ENCODE data around the gene BIRC7.

Gene BIRC7, protein sequence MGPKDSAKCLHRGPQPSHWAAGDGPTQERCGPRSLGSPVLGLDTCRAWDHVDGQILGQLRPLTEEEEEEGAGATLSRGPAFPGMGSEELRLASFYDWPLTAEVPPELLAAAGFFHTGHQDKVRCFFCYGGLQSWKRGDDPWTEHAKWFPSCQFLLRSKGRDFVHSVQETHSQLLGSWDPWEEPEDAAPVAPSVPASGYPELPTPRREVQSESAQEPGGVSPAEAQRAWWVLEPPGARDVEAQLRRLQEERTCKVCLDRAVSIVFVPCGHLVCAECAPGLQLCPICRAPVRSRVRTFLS

DNA sequence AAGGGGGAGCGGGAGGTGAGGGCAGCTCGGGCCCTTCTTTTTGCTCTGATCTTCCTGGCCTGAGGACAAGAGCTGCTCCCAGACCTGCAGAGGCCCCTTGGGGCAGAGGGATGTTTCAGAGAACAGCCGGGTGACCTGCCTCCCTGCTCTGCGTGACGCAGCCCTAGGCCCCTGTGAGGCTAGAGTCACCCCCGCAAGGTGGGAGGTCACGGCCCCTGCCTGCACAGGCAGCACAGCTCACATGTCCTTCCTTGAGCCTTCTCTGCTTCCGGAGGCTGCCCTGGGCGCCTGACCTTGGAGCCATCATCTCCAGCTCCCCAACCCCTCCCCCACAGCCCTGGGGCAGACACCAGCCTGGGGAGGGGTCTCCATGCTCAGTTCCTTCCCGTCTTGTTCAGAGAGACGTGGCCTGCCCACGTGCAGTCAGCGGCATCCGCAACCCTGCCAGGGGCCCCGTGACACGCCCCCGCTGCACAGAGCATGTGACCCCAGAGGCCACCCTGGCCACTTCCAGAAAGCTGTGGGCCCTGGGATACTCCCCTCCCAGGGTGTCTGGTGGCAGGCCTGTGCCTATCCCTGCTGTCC lies at the start of gene BIRC7:
Gene BIRC7, plus strand, starts transcription at position 507 of the 585 bp plus-strand sequence. CDS start 192 bp downstream, outside the sequence.
- DNase-seq = no peak

DNA sequence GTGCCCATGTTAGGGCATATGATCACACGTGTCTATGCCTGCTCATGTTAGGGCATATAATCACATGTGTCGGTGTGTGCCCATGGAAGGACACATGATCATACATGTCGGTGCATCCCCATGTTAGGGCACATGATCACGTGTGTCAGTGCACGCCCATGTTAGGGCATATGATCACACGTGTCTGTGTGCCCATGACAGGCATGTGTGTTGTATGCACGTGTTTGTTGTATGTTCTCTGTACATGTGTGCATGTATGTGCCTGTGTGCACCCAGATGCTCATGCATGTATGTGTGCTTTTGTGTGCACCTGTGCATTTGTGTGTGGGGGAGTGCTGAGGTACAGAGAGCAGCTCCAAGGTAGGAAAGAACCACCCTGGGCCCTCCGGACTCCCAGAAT lies 49.6 kb upstream of the BIRC7 start:
- DNase-seq = no peak

DNA sequence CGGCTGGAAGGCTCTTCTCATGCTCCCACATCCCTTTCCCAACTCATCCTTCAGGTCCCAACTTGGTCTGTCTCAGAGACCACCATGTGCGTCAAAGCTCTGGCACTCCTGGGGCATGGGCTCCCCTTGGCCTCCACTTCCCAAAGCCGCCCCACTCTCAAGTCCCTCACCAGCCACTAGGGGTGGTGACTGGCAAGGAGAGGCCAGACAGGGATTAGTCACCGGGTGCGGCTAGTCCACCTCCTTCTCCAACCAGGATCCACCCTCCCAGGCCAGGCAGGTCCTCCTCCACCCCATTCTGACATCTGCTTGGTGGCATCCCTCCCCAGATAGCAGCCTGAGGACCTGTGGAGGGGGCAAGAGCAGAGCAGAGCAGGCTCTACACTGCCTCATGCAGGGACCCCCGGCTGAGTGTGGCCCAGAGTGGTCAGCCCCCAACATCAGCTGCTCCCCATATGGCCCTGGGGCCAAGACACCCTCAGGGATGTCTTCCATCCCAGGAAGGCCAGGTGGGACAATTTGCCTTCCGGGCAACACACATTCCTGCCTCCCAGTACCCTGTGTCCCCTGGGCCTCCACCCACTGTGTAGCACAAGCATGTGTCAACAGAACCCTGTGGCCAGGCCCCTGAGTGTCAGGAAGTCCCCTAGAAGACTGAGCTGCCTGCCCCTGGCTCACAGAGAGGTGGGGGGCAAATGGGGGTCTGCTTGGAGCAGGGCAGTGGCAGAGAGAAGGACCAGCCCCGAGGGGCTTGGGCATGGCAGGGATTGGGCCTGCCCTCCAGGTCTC lies 49.0 kb upstream of the BIRC7 start:
- DNase-seq = no peak

DNA sequence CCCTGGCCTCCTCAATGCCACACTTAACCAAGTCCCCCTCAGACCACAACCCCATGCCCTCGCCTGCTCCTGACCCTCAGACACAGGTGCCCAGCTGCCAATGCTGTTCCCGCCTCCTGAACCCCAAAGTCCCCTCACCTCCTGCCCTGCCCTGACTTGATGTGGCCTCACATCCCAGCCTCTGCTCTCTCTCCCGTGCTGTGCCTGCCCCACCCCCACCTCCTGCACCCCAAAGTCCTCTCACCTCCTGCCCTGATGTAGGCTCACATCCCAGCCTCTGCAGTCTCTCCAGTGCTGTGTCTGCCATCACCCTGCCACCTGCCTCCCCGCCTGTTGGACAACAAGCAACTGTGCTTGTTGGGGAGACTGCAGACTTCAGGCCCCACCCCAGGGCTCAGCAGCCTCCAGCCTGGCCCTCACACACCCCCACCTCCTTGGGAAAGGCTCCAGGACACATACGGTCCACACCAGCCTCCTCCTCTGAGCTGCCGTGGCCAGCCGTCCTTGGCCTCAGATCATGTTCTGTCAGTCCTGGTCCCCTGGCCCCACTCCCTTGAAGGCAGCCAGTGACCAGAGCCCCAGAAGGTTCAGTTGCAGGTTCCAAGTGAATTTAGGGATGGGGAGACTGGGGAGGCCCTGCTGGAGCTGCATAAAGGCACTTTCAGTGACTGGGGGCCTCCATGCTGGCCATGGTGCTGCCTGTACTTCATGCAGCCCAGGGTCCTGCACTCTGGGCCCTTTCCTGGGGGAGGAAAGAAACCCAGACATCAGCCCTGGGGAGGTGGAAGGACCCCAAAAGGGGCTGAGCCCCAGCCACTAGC lies 48.2 kb upstream of the BIRC7 start:
- no peak for DNase-seq

DNA sequence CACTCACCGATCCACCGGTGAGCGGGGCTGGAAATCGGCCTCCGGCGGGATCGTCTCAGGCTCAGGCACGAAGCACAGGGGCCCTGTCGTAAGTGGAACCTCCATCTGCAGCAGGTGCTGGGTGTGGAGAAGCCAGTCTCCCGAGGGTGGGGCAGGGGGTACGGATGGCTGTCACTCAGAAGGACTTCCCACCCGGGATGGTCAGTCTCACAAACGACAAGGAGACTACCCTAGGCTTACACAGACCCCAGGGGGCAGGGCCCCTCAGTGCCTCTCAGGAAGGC lies 47.6 kb upstream of the BIRC7 start:
- DNase-seq = no peak

DNA sequence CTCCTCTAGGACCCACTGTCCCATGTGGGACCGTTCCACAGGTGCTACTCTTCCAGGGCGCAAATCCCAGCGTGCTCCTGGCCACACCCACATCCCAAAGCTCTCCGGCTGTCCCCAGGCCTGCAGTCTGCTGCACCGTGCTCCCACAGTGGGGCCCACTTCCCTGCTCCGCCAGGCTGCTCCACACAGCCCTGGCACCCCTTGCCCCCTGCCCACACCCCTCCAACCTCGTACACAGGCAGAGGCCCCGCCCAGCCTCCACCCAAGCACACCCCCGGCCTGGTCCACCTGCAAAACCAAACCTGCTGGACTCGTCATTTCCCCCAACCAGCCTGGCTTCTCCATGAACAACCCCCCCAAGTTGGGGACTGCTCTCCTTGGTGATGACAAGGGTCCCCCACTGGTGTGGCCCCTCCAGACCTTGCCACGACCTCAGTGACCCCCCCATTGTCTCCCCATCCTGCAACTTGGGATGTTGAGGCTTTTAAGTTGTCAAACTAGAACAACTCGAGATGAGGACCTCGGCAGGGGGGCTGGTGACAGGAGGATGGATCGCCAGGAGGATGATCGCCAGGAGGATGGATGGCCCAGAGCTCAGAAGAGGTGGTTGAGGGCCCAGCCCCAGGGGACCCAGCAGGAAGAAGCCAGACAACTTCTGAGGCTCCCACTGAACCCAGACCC lies 46.9 kb upstream of the BIRC7 start:
- DNase-seq = no peak

DNA sequence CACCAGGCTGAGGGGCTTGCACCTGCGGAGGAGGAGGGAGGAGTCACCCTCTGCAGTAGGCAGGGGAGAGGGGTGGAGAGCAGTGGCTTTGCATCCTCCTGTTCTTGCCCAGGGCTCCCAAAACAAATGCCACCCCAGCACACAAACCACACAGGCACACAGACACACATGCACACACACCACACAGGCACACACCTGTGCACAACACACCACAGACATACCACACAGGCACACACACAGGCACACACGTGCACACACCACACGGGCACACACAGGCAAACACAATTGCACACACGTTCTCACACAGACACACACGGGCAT lies 46.4 kb upstream of the BIRC7 start:
- DNase-seq = no peak

DNA sequence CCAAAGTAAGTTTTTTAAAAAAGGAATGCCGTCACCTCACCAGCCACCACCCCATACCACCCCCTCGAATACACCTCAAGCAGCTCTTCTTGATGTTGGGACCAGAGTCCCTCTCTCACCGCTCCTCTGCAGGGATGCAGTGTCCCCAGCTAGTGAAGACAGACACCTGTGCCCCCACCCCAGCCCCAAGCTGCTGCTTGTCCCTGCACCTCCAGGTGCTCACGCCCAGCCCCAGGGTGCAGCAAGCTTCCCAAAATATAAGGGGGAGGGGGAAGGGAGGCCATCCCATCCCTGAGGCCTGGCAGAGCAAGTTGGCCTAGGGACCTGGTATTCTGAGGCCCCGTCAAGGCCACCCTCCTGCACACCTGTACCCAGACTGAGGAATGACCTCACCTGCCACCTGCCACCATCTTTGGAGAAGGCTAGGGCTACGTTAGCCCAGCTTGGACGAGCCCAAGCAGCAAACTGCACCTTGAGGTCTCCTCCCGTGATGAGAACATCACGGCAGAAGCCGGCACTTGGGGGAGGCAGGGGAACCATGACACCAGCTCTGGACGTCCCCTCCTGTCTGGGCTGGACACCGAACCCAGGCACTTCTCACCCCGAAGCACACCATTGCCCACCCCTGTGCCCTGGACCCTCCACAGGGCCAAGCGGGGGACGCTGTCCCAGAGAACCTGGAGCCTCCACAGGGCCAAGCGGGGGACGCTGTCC lies 45.7 kb upstream of the BIRC7 start:
- DNase-seq = no peak

DNA sequence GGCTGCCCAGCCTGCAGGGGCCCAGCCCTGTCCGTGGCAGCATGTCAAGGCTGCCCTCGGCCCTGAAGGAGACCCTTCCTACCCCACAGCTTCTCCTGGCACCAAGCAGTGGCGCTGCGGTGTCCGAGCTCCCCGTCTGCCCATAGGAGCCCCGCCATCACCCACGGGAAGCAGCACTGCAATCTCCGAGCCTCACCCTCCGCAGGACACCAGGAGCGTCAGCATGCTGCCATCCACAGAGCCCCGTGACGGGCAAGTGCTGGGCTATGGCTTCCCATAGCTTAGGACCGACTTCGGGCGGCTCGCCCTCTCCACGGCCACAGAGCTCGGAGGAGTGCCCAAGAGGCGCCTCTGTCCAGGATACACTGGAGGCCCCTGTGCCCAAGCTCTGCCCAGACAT lies 44.9 kb upstream of the BIRC7 start:
- no peak for DNase-seq

DNA sequence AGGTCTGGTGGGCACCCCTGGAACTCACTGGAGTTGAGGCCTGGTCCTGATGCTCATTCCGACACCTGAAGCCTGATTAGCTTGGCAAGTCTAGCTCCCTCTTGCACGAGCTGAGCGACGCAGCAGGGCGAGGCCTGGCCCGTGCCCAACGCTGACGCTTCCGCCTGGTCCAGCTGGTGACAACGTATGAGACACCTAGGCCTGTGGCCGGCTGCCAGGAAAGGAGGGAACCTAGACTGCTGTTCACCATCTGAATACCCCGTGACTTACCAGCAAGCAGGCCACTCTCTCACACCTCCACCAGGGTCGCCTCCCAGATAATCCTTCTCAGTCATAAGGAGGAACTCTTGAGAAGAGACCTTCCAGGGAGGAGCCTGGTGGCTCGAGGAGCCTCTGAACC lies 44.3 kb upstream of the BIRC7 start:
- no peak for DNase-seq

DNA sequence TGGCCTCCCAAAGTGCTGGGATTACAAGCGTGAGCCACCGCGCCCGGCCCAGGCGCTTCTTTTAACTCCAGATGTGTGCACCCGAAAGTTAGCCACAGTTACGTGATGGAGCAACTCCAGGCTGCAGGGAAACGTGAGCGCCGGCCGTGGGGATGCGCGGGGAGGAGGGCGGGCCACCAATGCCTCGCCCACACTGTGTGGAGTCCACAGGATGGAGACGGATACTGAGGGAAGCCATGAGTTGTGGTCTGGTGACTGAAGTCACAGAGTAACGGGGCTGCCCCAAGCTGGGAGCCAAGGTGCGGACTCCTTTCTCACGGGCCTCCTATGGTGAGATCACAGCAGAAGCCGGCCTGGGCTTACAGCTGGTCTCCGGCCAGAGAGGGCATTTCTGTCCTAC lies 43.0 kb upstream of the BIRC7 start:
- no peak for DNase-seq

DNA sequence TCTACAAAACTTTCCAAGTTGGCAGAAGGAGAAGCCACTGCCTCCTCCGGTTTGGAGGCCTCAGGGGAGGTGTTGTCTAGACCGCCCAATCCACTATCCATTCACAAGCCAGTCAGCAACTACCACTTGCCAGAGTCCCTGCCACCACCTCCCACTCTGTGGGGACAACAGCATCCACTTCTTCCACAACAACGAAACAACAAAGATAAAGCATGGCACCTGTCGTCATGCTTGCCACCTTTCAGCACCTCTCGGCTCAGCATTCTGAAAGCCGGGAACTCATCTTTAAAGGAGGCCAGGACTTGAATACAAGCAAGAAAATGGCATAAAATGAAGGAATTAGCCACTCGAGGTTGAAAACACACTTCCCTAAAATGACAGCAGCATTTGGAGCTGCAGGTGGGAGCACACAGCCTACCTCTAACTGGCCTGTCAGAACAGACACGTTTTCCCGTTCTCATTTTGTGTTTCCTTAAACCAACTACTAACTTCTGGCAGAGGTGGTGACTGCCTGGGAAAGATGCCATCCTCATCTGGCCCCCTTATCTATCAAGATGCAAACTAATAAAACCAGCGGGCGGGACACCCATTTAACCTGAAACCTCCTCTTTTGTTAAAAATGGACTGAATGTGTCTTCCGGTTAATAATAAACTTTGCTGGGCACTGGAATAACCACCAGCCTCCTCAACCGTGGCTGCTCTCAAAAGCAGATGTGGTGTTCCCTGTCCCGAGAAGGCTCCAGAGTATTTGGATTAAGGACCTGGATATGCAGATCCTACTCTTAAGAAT lies 41.5 kb upstream of the BIRC7 start:
- no peak for DNase-seq

DNA sequence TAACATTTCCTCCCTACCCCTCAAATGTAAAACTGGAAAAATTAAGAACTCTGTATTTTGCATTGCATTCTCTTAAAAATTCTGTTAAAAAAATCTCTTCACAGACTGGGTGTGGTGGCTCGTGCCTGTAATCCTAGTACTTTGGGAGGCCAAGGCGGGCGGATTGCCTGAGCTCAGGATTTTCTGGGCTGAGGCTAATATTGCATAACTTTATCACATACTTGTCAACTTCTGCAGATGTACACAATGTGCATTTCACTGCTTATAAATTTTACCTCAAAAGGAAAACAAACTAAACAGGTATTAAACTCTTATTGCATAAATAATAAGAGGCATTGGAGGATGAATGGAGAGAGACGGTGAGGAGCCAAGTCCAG lies 40.9 kb upstream of the BIRC7 start:
- DNase-seq = no peak

DNA sequence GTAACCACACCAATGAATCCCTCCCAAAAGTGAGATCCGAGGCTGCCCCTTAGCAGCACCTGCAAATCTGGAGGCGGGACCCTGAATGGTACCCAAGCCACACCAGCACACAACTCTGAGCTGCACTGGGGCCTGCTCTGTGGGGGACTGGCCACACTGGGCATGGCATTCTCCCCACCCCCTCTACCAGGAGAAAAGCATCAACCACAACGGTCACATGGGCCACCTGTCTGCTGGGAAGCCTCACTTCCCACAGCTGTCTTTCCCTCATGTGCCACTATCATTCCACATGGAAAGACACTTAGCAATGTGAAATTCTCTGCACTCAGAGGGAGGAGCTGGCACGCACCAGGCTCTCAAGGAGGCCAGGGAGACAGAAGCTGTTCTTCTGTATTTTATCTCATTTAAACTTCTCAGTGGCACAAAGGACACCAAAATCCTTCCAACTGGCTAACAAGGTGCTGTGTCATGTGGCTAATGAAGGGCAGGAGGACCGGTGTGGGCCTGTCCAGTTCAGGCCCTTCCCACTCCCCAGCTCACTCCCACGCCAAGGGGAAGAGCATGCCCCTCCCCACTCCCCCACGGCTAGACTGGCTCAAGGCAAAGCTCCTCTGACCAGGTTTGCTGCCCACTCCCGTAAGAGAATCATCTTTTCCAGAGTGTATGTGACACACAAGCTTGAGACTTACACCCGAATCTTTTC lies 38.8 kb upstream of the BIRC7 start:
- no peak for DNase-seq

DNA sequence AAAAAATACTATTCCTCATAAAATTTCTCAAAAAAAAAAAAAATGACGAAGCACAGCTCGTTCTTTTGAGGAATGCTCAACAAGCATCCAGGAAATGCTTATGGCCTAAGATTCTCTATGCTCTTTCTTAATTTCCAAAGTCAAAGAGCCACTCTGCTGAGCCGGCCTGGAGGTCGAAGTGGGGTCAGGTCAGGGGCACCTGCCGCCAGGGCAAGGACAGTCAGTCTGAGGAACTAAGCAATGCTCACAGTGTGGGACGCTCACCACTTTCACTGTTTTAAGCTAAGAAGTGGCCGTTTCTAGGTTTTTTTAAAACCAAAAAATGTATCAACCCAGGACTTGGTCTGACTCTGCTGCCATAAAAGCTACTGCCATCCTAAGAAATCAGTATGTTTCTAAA lies 37.1 kb upstream of the BIRC7 start:
- DNase-seq = no peak

DNA sequence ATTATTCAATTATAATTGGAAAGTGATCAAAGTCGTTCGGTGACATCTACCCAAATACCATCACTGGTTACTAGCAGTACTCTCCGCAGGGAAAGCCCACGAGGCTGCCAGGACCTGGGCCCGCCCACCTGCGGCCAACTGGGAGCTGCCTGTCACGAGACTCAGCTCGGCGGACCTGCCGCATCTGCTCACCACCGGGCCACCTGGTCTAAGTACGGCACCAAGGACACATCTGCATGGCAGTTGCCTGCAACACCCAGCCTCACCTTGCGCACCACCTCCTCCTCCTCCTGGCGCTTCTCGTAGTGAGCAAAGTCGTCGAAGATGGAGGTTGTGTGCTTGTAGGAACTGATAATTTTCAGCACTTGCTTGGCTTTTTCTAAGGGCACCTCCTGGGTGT lies 33.7 kb upstream of the BIRC7 start:
- DNase-seq = no peak

DNA sequence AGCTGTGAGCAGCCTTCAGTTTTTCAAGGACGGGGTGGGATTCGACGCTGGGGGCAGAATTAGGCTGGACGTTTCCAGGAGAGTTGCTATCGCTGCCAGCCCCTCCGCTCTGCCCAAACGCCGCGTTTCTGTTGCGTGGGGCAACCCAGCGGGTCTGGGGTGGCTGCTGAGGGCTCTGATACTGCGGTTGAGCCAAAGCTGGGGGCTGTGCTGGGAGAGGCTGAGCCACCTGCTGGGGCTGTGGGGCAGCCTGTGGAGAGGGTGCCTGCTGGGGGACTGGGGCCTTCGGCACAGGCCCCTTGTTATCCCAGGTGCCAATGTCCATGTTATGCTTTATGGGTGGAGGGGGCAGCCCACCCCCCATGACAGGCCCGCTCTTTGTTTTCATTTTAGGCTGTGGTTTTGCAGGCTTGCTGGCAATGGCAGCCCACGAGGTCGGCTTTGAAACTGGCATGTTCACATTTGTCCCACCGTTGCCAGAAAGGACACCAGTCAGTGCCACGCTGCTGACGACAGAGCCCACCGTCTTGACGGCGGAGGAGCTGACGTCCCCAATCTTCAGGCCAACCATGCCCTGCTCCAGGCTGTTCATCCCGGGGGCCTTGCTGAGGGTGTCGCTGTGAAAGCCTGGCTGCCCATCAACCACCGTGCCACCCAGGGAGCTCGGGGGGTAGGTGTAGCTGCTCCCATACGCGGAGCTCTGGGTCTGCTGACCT lies 32.7 kb upstream of the BIRC7 start:
- DNase-seq = no peak

DNA sequence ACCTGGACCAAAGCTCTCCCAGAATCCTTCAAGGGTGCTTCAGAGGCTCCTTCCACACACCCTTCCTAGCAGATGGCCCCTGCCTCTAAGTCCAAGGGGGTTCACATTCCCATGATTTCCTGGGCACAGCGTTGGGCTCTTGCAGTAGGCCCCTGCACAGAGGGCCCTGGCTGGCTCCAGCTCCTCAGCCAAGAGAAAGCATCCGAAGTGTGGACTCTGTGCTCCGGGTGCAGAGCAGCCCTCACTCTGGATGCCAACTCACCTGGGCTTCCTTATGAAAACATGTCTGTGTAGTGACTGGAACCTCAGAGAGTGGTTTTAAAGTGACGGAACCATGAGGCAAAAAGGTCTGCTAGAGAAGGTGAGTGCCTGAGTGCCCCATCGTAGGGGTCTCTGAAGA lies 31.3 kb upstream of the BIRC7 start:
- no peak for DNase-seq

DNA sequence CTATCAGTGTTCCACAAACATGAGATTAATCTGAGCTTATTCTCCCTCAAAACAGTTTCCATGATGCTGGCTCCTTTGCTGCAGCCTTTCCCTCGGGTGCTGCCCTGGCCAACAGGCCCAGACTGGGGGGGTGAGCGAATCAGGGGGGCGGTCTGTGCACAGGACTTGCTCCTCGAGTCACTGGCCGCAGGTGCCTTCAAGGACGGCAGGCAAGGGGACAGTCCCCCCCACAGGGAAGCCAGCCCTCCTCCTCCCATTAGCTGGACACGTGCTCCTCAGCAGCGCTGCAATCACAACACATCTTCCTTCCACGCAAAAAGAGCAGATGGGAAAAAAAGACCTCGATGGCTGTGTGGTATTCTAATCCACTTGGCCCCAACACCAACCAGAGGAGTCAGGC lies 29.8 kb upstream of the BIRC7 start:
- DNase-seq = no peak

DNA sequence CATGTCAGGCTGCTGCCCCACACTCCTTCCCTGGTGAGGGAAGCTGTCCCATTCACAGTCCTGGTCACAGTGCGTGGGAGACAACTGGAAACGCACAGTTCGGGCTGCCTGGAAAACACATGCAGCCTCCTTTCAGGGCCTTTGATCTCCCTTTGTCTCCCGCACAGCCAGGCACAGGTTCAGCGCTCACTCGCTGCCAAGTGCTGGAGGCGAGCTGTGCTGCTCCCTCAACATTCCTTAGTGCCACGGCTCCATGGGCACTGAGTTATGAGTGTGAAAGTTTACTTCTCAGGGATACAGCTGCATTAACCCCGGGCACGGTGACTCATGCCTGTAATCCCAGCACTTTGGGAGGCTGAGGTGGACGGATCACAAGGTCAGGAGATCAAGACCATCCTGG lies 28.8 kb upstream of the BIRC7 start:
- no peak for DNase-seq

Measured in amniotic stem cell (primary cell).